KMS-11 (cell line): ENCODE results near the gene PISD.

Source experiments
- H2AFZ ChIP-seq: fragments of 200-600 bp; sonication (generic); 2 replicates; pipeline ENCODE4 v1.6.1; 2016; ENCODE audit warnings: antibody characterized with exemption, mixed run types, low read depth
- H3K27ac ChIP-seq: fragments of 200-600 bp; sonication (generic); 2 replicates; pipeline ENCODE4 v1.6.1; 2016; ENCODE audit warnings: mild to moderate bottlenecking, mixed run types
- H3K27me3 ChIP-seq: fragments of 200-600 bp; sonication (generic); 2 replicates; pipeline ENCODE4 v1.6.1; 2017; ENCODE audit warnings: mild to moderate bottlenecking, low read depth, mixed run types, moderate library complexity; ENCODE audit not compliant: insufficient read depth
- H3K36me3 ChIP-seq: fragments of 200-600 bp; sonication (generic); 2 replicates; pipeline ENCODE4 v1.6.1; 2017; ENCODE audit warnings: mild to moderate bottlenecking, mixed run types; ENCODE audit not compliant: insufficient read depth
- H3K4me1 ChIP-seq: fragments of 200-600 bp; sonication (generic); 2 replicates; pipeline ENCODE4 v1.6.1; 2016; ENCODE audit warnings: mild to moderate bottlenecking, low read depth, mixed run types; ENCODE audit not compliant: poor library complexity, severe bottlenecking
- H3K4me2 ChIP-seq: fragments of 200-600 bp; sonication (generic); 2 replicates; pipeline ENCODE4 v1.7.0; 2016; ENCODE audit warnings: mild to moderate bottlenecking, mixed run types
- H3K4me3 ChIP-seq: fragments of 200-600 bp; sonication (generic); IDR thresholded peaks from 2 replicates; pipeline ENCODE4 v1.6.1; 2017; ENCODE audit warnings: low read depth, low read length, mixed read lengths; ENCODE audit not compliant: insufficient read depth
- H3K79me2 ChIP-seq: fragments of 200-600 bp; sonication (generic); 2 replicates; pipeline ENCODE4 v1.6.1; 2016; ENCODE audit warnings: low read depth, mixed run types; ENCODE audit not compliant: insufficient read depth
- H3K9ac ChIP-seq: fragments of 200-600 bp; sonication (generic); 2 replicates; pipeline ENCODE4 v1.6.1; 2016; ENCODE audit warnings: mild to moderate bottlenecking, mixed run types
- H4K20me1 ChIP-seq: fragments of 200-600 bp; sonication (generic); 2 replicates; pipeline ENCODE4 v1.6.1; 2016; ENCODE audit warnings: mild to moderate bottlenecking, mixed run types; ENCODE audit not compliant: insufficient read depth
- TF ChIP-seq, protein P1 (sequence below): fragments of 200-600 bp; sonication (generic); conservative IDR thresholded peaks from 2 replicates; pipeline ENCODE4 v1.6.1; 2017; ENCODE audit warnings: low read depth, mild to moderate bottlenecking, antibody characterized with exemption, low read length, moderate library complexity, mixed read lengths

The PISD gene

DNA sequence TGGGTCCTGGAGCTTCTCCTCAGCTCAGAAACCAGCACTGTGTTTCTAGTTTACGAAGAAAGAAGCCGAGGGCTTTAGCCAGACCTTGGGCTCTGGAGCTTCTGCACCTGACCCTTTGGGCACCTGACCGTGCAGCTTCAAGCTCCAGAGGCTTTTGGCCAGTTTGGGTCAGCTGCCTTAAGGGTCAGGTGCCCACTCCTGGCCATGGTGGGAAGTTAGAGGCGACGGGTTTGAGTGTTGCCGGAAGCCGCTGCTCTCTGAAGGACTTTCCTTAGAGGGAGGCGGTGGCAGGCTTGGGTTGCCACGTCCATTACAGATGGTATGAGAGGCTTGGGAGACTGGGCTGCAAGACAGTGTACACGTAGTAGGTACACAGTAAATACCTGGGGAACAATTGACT is 52.3 kb downstream of the PISD start:
- H3K36me3 ChIP-seq: no peaks in the 10 kb centered on the region

DNA sequence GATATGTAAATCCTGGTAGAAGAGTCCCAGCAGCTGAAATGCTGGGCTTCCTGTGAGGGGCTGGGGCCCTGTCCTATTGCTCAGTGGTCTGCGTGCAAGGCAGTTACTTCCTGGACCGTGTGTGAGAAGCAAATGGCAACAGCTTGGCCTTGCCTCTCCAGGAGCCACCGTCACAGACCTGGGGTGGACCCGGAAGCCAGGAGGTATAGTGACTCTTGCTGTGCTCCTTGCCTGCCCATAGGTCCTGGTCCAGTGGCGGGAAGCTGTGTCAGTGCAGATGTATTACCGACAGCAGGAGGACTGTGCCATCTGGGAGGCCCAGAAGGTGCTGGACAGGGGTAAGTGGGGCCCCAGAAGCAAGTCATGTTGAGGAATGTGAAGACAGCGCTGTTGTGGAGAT is 54.3 kb downstream of the PISD start:
- no peak overlapping the region for H3K9ac ChIP-seq
- H3K27ac ChIP-seq: no peak overlapping the region
- H3K4me3 ChIP-seq: no peak overlapping the region
- H2AFZ ChIP-seq: no peak overlapping the region
- no peaks in the 10 kb centered on the region for H3K27me3 ChIP-seq
- H3K36me3 ChIP-seq: no peaks in the 10 kb centered on the region
- TF ChIP-seq, protein P1, sequence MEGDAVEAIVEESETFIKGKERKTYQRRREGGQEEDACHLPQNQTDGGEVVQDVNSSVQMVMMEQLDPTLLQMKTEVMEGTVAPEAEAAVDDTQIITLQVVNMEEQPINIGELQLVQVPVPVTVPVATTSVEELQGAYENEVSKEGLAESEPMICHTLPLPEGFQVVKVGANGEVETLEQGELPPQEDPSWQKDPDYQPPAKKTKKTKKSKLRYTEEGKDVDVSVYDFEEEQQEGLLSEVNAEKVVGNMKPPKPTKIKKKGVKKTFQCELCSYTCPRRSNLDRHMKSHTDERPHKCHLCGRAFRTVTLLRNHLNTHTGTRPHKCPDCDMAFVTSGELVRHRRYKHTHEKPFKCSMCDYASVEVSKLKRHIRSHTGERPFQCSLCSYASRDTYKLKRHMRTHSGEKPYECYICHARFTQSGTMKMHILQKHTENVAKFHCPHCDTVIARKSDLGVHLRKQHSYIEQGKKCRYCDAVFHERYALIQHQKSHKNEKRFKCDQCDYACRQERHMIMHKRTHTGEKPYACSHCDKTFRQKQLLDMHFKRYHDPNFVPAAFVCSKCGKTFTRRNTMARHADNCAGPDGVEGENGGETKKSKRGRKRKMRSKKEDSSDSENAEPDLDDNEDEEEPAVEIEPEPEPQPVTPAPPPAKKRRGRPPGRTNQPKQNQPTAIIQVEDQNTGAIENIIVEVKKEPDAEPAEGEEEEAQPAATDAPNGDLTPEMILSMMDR: no peak
- H4K20me1 ChIP-seq: no peaks in the 10 kb centered on the region
- no peak overlapping the region for H3K4me2 ChIP-seq
- H3K79me2 ChIP-seq: no peaks in the 10 kb centered on the region
- H3K4me1 ChIP-seq: no peaks in the 10 kb centered on the region

More for the DNA sequence above, 52.3 kb downstream of the PISD start:
- Histone ChIP-seq H3K27ac (no peak overlapping the region), H3K79me2 (no peaks in the 10 kb centered on the region), H2AFZ (no peak overlapping the region), H3K27me3 (no peaks in the 10 kb centered on the region), H4K20me1 (no peaks in the 10 kb centered on the region), H3K4me1 (no peaks in the 10 kb centered on the region), H3K9ac (no peak overlapping the region), H3K4me3 (no peak overlapping the region), H3K4me2 (no peak overlapping the region)
- TF ChIP-seq, protein P1: no peak

DNA sequence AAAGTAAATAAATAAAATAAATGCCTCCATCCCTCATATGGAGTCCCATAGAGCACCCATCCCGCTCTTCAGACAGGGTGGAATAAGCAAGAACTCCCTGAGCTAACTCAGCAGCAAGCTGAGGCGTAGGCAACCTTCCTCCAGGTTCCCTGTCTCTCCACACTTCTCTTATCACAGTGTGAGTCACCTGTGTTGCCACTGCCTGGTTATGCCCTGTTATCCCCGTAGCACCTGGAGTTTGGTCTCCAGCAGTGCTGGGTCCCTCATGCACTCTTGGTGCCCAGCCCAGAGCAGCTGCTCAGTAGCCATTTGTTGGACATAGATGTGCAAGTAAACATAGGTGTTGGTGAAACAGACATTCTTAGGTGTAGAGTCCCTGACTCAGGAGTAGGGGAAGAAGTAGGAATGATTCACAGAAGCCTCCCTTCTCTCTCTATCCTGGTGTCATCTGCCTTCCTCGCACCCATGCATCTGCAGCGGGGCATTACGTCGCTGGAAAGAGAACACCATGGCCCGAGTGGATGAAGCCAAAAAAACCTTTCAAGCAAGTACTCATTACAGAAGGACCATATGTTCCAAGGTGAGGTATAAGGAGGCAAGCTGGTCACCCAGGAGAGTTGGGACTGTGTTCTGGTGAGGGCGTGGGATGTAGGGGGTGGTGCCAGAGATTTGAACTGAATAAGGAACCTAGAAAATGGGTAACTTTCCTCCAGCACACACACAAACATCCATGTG is 56.0 kb downstream of the PISD start:
- TF ChIP-seq, protein P1: no peak
- Histone ChIP-seq H3K4me2 (no peak overlapping the region), H3K27me3 (no peaks in the 10 kb centered on the region), H3K27ac (no peak overlapping the region), H3K79me2 (no peaks in the 10 kb centered on the region), H4K20me1 (no peaks in the 10 kb centered on the region), H2AFZ (no peak overlapping the region), H3K36me3 (no peaks in the 10 kb centered on the region), H3K4me1 (no peaks in the 10 kb centered on the region), H3K9ac (no peak overlapping the region), H3K4me3 (no peak overlapping the region)

DNA sequence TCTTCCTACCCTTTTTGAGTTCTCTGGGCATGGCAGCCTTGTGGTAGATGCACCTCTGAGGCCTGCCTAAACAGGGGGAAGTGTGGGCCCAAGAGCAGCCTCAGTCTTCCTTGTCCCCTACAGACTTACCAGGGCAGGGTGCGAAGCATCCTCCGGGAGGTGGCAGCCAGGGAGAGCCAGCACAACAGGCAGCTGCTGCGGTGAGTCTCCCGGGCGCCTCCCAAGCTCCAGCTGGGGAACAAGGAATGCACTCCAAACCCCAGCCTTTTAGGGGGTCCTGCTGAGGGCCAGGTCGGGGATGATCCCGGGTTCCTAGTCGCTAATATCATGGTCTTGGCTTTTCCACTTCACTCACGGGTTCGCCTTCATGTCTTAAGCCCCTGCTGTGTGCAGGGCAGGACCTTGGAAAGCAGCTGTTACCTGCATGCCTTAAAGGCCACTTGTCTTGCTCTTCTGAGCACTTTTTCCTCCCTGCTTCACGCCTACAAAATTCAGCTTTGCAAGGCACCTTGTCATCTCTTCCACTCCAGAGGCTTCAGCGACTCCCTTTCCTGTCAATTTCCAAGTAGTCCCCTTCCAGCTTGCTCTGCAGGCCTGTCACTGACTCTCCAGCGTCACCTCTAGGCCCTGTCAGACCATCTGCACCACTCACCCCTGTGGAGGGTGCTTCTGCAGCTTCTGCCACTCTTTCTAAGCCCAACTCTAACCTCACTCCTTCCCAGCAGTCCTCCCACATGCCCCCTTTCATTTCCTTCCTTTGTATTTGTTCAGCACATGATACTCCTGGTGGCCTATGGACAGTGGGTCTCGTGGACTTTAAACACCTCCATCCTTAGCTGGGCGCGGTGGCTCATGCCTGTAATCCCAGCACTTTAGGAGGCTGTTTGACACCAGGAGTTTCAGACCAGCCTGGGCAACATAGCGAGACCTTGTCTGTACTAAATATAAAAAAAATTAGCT is 57.0 kb downstream of the PISD start:
- no peak overlapping the region for H3K4me3 ChIP-seq
- TF ChIP-seq, protein P1: no peak
- H2AFZ ChIP-seq: no peak overlapping the region
- no peak overlapping the region for H3K9ac ChIP-seq
- no peaks in the 10 kb centered on the region for H4K20me1 ChIP-seq
- no peaks in the 10 kb centered on the region for H3K79me2 ChIP-seq
- no peak overlapping the region for H3K27ac ChIP-seq
- no peaks in the 10 kb centered on the region for H3K36me3 ChIP-seq
- no peaks in the 10 kb centered on the region for H3K4me1 ChIP-seq
- no peak overlapping the region for H3K4me2 ChIP-seq
- no peaks in the 10 kb centered on the region for H3K27me3 ChIP-seq
